OCI-LY7 (cell line): Measurements from ENCODE around the gene TMEM18. TPM values are rescaled to one million over a fixed set of nuclear protein-coding genes. Genes with fewer than 3 reads are reported as not detected.

Experiments used
- BruUV-seq: library from RNA; stranded (reverse); fragments of 400-500 nt; replicated peaks from 2 replicates; lab custom pipeline; 2021; lab: Mats Ljungman, UMichigan
- CTCF ChIA-PET: fragments of 300-600 bp; sonication (Branson Sonifier 250); formaldehyde crosslinking; loops from one replicate; lab custom pipeline; 2022; ENCODE audit warnings: antibody characterized with exemption; ENCODE audit not compliant: unreplicated experiment; lab: Charles Lee
- POLR2A ChIA-PET: fragments of 300-600 bp; sonication (Branson Sonifier 250); formaldehyde crosslinking; loops from one replicate; lab custom pipeline; 2022; ENCODE audit warnings: antibody characterized with exemption; lab: Charles Lee
- DNase-seq: peaks from one replicate; pipeline ENCODE4 v3.0.0-alpha.2; 2015; ENCODE audit warnings: low spot score
- H2AFZ ChIP-seq: fragments of 200-600 bp; sonication (generic), shearing (Covaris generic); 2 replicates; pipeline ENCODE4 v1.6.1; 2014; ENCODE audit warnings: mild to moderate bottlenecking, antibody characterized with exemption, low read length, moderate library complexity
- H3K27ac ChIP-seq: fragments of 200-600 bp; sonication (generic); 2 replicates; pipeline ENCODE4 v1.5.1; 2014; ENCODE audit warnings: mixed run types, low read depth, mild to moderate bottlenecking, moderate library complexity, low read length, inconsistent platforms; ENCODE audit not compliant: poor library complexity, severe bottlenecking
- H3K36me3 ChIP-seq: fragments of 200-600 bp; sonication (generic); 2 replicates; pipeline ENCODE4 v1.6.1; 2014; ENCODE audit warnings: mild to moderate bottlenecking, antibody characterized with exemption, low read length, moderate library complexity, mixed read lengths; ENCODE audit not compliant: insufficient read depth
- H3K4me1 ChIP-seq: fragments of 200-600 bp; sonication (generic); 2 replicates; pipeline ENCODE4 v1.5.1; 2014; ENCODE audit warnings: mild to moderate bottlenecking, low read length; ENCODE audit not compliant: insufficient read depth, poor library complexity, severe bottlenecking
- H3K4me2 ChIP-seq: fragments of 200-600 bp; sonication (generic); 2 replicates; pipeline ENCODE4 v1.6.1; 2014; ENCODE audit warnings: mild to moderate bottlenecking, low read length
- H3K4me3 ChIP-seq: fragments of 200-600 bp; sonication (generic); 2 replicates; pipeline ENCODE4 v1.5.1; 2014; ENCODE audit warnings: mild to moderate bottlenecking, low read depth, low read length; ENCODE audit not compliant: poor library complexity, severe bottlenecking
- H3K79me2 ChIP-seq: fragments of 200-600 bp; sonication (generic); 2 replicates; pipeline ENCODE4 v1.6.1; 2016; ENCODE audit warnings: low read depth, mild to moderate bottlenecking, low read length, moderate library complexity, mixed read lengths; ENCODE audit not compliant: insufficient read depth
- H3K9me2 ChIP-seq: fragments of 200-600 bp; sonication (generic); 2 replicates; pipeline ENCODE4 v1.6.1; 2016; ENCODE audit warnings: mild to moderate bottlenecking, low read length, mixed read lengths; ENCODE audit not compliant: insufficient read depth
- H3K9me3 ChIP-seq: fragments of 200-600 bp; sonication (generic); 2 replicates; pipeline ENCODE4 v1.6.1; 2014; ENCODE audit warnings: mild to moderate bottlenecking, mixed run types, low read length, mixed read lengths
- H4K20me1 ChIP-seq: fragments of 200-600 bp; sonication (generic); 2 replicates; pipeline ENCODE4 v1.6.1; 2014; ENCODE audit warnings: mild to moderate bottlenecking, antibody characterized with exemption, low read length, moderate library complexity, mixed read lengths; ENCODE audit not compliant: insufficient read depth
- CTCF ChIP-seq: fragments of 200-600 bp; sonication (generic); conservative IDR thresholded peaks from 2 replicates; pipeline ENCODE4 v1.5.1; 2014; ENCODE audit warnings: mild to moderate bottlenecking, antibody characterized with exemption, low read length, moderate library complexity, mixed read lengths
- EZH2phosphoT487 ChIP-seq: fragments of 200-600 bp; sonication (generic); IDR thresholded peaks from 2 replicates; pipeline ENCODE4 v1.6.1; 2018; ENCODE audit warnings: low read depth, borderline replicate concordance, mild to moderate bottlenecking, mixed run types, antibody characterized with exemption, low read length, moderate library complexity, mixed read lengths
- intact Hi-C: fragments of 100-400 bp; cut with micrococcal nuclease; formaldehyde crosslinking; loops from one replicate; pipeline ENCODE4 v1.10.0; 2022; ENCODE audit not compliant: unreplicated experiment
- total RNA-seq, 2 experiments: library from RNA; depleted of rRNA in 1 of 2; stranded (reverse); fragments of >200 nt in 1 of 2; shearing (Covaris generic) in 1 of 2; gene quantifications; 2 replicates each; pipeline ENCODE4 v1.2.3, GENCODE V29; 2014 to 2022

The TMEM18 gene
- total RNA-seq, 2 experiments from 2014 or later: 18.2 to 31.1 TPM

GRCh38 chr2:628651-629050 is 48.6 kb downstream of the TMEM18 start:
- ChIA-PET POLR2A (no interaction called here), CTCF (no interaction called here)
- no TSS peak for BruUV-seq
- H3K36me3 ChIP-seq: no peaks in the 10 kb centered on the region
- H3K79me2 ChIP-seq: no peaks in the 10 kb centered on the region
- H3K9me3 ChIP-seq: no peaks in the 10 kb centered on the region
- no peak overlapping the region for H3K4me3 ChIP-seq
- no peak overlapping the region for H2AFZ ChIP-seq
- intact Hi-C loops: no loop called here
- no peak overlapping the region for H3K4me2 ChIP-seq
- TF ChIP-seq EZH2phosphoT487 (no peak), CTCF (no peak)
- H3K9me2 ChIP-seq: no peaks in the 10 kb centered on the region
- H3K4me1 ChIP-seq: no peaks in the 10 kb centered on the region
- no peak overlapping the region for H3K27ac ChIP-seq
- DNase-seq: no peak
- no peaks in the 10 kb centered on the region for H4K20me1 ChIP-seq

- intact Hi-C loops: no loop called here
- Histone ChIP-seq H4K20me1 (no peaks in the 10 kb centered on the region), H3K4me2 (no peak overlapping the region), H3K4me3 (no peak overlapping the region), H3K79me2 (no peaks in the 10 kb centered on the region), H3K9me3 (no peaks in the 10 kb centered on the region), H3K27ac (no peak overlapping the region), H3K36me3 (no peaks in the 10 kb centered on the region), H3K9me2 (no peaks in the 10 kb centered on the region), H2AFZ (no peak overlapping the region), H3K4me1 (no peaks in the 10 kb centered on the region)
- no peak for DNase-seq
- no TSS peak for BruUV-seq
- POLR2A ChIA-PET: no interaction called here
- CTCF ChIA-PET: no interaction called here
- TF ChIP-seq EZH2phosphoT487: no peak
- TF ChIP-seq CTCF: no peak
Observed at GRCh38 chr2:627926-628560, 49.2 kb downstream of the TMEM18 start.

- intact Hi-C loops: no loop called here
- Histone ChIP-seq H3K4me1 (no peaks in the 10 kb centered on the region), H3K36me3 (no peaks in the 10 kb centered on the region), H2AFZ (no peak overlapping the region), H3K4me2 (no peak overlapping the region), H3K9me3 (no peaks in the 10 kb centered on the region), H4K20me1 (no peaks in the 10 kb centered on the region), H3K9me2 (no peaks in the 10 kb centered on the region), H3K4me3 (no peak overlapping the region), H3K27ac (no peak overlapping the region), H3K79me2 (no peaks in the 10 kb centered on the region)
- TF ChIP-seq CTCF: no peak
- TF ChIP-seq EZH2phosphoT487: no peak
- ChIA-PET POLR2A (no interaction called here), CTCF (no interaction called here)
- DNase-seq: no peak
- BruUV-seq: no TSS peak
Observed at GRCh38 chr2:627340-627709, 49.9 kb downstream of the TMEM18 start.
